GM21447 (cell line): ENCODE measurements around the gene MRPL30.
"Not testable (repeated sequence)": the region's sequence is repeated elsewhere in the genome, so short reads cannot be mapped to it uniquely, and the experiment has no call there.

Source experiments
- ATAC-seq: cut with Tn5 transposase; IDR thresholded peaks from one replicate; pipeline ENCODE4 v1.9.1; 2021; ENCODE audit not compliant: unreplicated experiment

MRPL30 gene

GRCh38 chr2:99180755-99181623 lies at the start of gene MRPL30, which contains the start of gene MITD1:
MRPL30 (plus strand) TSS chr2:99181184; CDS start chr2:99186204, 5,020 bp downstream.
MITD1 (minus strand) TSS chr2:99181058; CDS start chr2:99180981, 77 bp downstream.
- ATAC-seq = peak; percentile 93

- ATAC-seq = not testable (repeated sequence)
These were observed 45.9 kb upstream of the MRPL30 start for GRCh38 chr2:99135044-99135556.

- no peak for ATAC-seq
These were observed 42.0 kb upstream of the MRPL30 start for GRCh38 chr2:99139003-99139402.

- ATAC-seq = no peak
These were observed 40.7 kb upstream of the MRPL30 start for GRCh38 chr2:99140056-99140859.

- ATAC-seq = peak; percentile 36
These were observed 40.2 kb upstream of the MRPL30 start for GRCh38 chr2:99140860-99141109.

GRCh38 chr2:99141110-99142108 lies 39.6 kb upstream of the MRPL30 start, which contains the start of gene C2orf15:
C2orf15 (plus strand) TSS chr2:99141707; CDS start chr2:99150559, 8,852 bp downstream.
- ATAC-seq = peak; percentile 84

- ATAC-seq = no peak
These were observed 30.3 kb upstream of the MRPL30 start for GRCh38 chr2:99150706-99151105.

- ATAC-seq = no peak
These were observed 28.6 kb upstream of the MRPL30 start for GRCh38 chr2:99152199-99152895.

GRCh38 chr2:99153921-99154604 lies 26.9 kb upstream of the MRPL30 start:
- no peak for ATAC-seq

GRCh38 chr2:99154643-99155536 lies 26.1 kb upstream of the MRPL30 start, which contains the start of the genes LIPT1 and TSGA10:
LIPT1 (plus strand) TSS chr2:99154967; CDS start chr2:99161958, 6,991 bp downstream.
TSGA10 (minus strand) TSS chr2:99154942; CDS start chr2:99109439, 45,503 bp downstream.
- ATAC-seq = peak; percentile 95

GRCh38 chr2:99156891-99157290 lies 24.1 kb upstream of the MRPL30 start:
- ATAC-seq = no peak

GRCh38 chr2:99158599-99158998 lies 22.4 kb upstream of the MRPL30 start:
- ATAC-seq = no peak

GRCh38 chr2:99159594-99159993 lies 21.4 kb upstream of the MRPL30 start:
- ATAC-seq = no peak

- no peak for ATAC-seq
These were observed 14.8 kb upstream of the MRPL30 start for GRCh38 chr2:99166218-99166617.

GRCh38 chr2:99169534-99169933 lies 11.4 kb upstream of the MRPL30 start:
- ATAC-seq = no peak

- no peak for ATAC-seq
These were observed 9.4 kb upstream of the MRPL30 start for GRCh38 chr2:99171377-99172140.

- no peak for ATAC-seq
These were observed 628 bp downstream of the MRPL30 start for GRCh38 chr2:99181624-99182000.
